Heart left ventricle (tissue), 16 donors: Measurements from ENCODE around the gene MAGI1. TPM values are rescaled to one million over a fixed set of nuclear protein-coding genes. Genes with fewer than 3 reads are reported as not detected.

ENCODE experiments used
- ATAC-seq, 4 donors: fragments of 200-7000 bp; cut with Tn5 transposase; one replicate each; pipeline ENCODE4 v1.9.1; 2020 to 2022; ENCODE audit warnings: moderate library complexity in 4 of 4, mild to moderate bottlenecking in 3 of 4, moderate number of reproducible peaks in 1 of 4
- DNase-seq, 5 donors: peaks; one replicate each; pipeline ENCODE4 v3.0.0-alpha.2; 2020
- H3K27ac ChIP-seq, 12 donors: fragments of 200-600 bp; sonication (generic) in 4 of 12; one replicate each; pipeline versions ENCODE4 v1.5.0 to v1.8.0; 2016 to 2022; ENCODE audit warnings: mild to moderate bottlenecking in 2 of 12
- H3K27me3 ChIP-seq, 9 donors: fragments of 200-600 bp; sonication (generic) in 2 of 9; one replicate each; pipeline versions ENCODE4 v1.5.1 to v1.8.0; 2016 to 2022; ENCODE audit warnings: mild to moderate bottlenecking in 3 of 9
- H3K36me3 ChIP-seq, 9 donors: fragments of 200-600 bp; sonication (generic) in 2 of 9; one replicate each; pipeline versions ENCODE4 v1.5.0 to v1.8.0; 2018 to 2022; ENCODE audit warnings: mild to moderate bottlenecking in 2 of 9
- H3K4me1 ChIP-seq, 12 donors: fragments of 200-600 bp; sonication (generic) in 4 of 12; one replicate each; pipeline versions ENCODE4 v1.5.0 to v1.8.0; 2016 to 2022; ENCODE audit warnings: mild to moderate bottlenecking in 3 of 12
- H3K4me3 ChIP-seq, 12 donors: fragments of 200-600 bp; sonication (generic) in 4 of 12; one replicate each; pipeline versions ENCODE4 v1.5.0 to v1.8.0; 2017 to 2022; ENCODE audit warnings: mild to moderate bottlenecking in 9 of 12, moderate library complexity in 4 of 12
- H3K9me3 ChIP-seq, 12 donors: fragments of 200-600 bp; sonication (generic) in 4 of 12; one replicate each; pipeline versions ENCODE4 v1.5.0 to v1.8.0; 2016 to 2022; ENCODE audit warnings: mild to moderate bottlenecking in 1 of 12
- POLR2A ChIP-seq, 2 donors: fragments of 450-650 bp; IDR thresholded peaks; one replicate each; pipeline ENCODE4 v1.6.1; 2017; ENCODE audit warnings: antibody characterized with exemption in 2 of 2, mild to moderate bottlenecking in 2 of 2, moderate library complexity in 2 of 2
- WGBS, 4 donors: extraction: QIAGEN DNeasy Blood & Tissue Kit in 2 of 4; methylation state at CpG; one replicate each; pipeline versions ENCODE4 v1.1.5 to v1.1.7; 2013 to 2018; 5-methylcytosine and 5-hydroxymethylcytosine counted together
- intact Hi-C, 10 donors: fragments of 100-400 bp; cut with DNase I; formaldehyde crosslinking; loops; one replicate each; pipeline versions ENCODE4 v1.11.1 to v1.14.2; 2022
- polyA plus RNA-seq, 2 donors: library from polyadenylated mRNA; stranded (reverse); fragments of 200-250 nt; gene quantifications; one replicate each; pipeline ENCODE4 v1.2.3, GENCODE V29; 2013
- total RNA-seq, 9 donors: library from RNA; depleted of rRNA in 2 of 9; stranded (reverse); fragments of >200 nt in 2 of 9; fragmentation: NEBNext Ultra II Directional in 3 of 9; extraction: Animal tissue kit (Norgen Biotek cat#: 25700) in 3 of 9; gene quantifications; one replicate each; pipeline versions ENCODE4 v1.1.0 to v1.2.4, GENCODE V29; 2016 to 2023
- TF ChIP-seq, protein P1 (sequence below), 12 donors: fragments of 200-600 bp; sonication (generic) in 4 of 12; IDR thresholded peaks; one replicate each; pipeline versions ENCODE4 v1.5.0 to v1.8.0; 2018 to 2022; ENCODE audit warnings: antibody characterized with exemption in 12 of 12, mild to moderate bottlenecking in 5 of 12
- donor health status: ischemic (EF 13 %, LVEDD 7.1; RV severe dilation, severe dysfunction).
- donor health status: healthy with polysubstance abuse.
- donor health status: DM: no; HTN: yes; CAD: no.
- donor health status: DM: no; HTN: no; CAD: no.
- donor health status: ischemic (EF 25% LVEDD 6.9; RV normal size, moderate dysfunction).
- donor health status: ischemic (EF 25% LVEDD 5.7; RV mildly dilated, moderate dysfunction).
- donor health status: healthy.
- donor health status: DM: yes; HTN: yes; CAD: no.
- donor health status: ischemic (EF 35%, LVEDD 5.7; RV mildly dilated, moderate dysfunction).
- donor health status: nonischemic (EF 11% LVEDD 7.7; RV severe dilation, severe dysfunction).
- donor health status: DM: yes; HTN: yes; CAD: no.
- donor health status: PGD.
- donor health status: ischemic (EF 29% LVEDD 5.4; RV normal size, mild dysfunction).
- donor health status: nonischemic (EF 23%, LVEDD 6.1; RV moderate dilation, normal function).

The MAGI1 gene
- total and polyA plus RNA-seq, 11 donors, result 18.5 to 52.1 (median 31.4) TPM

- peaks cover 0 to 28% (median 2%) of the 10 kb centered on the region in 12 donors for H3K4me1 ChIP-seq
- DNase-seq (no peak), ATAC-seq (no peak)
- no peak overlapping the region for H3K4me3 ChIP-seq
- H3K27ac ChIP-seq, result no peak overlapping the region
- TF ChIP-seq, protein P1, sequence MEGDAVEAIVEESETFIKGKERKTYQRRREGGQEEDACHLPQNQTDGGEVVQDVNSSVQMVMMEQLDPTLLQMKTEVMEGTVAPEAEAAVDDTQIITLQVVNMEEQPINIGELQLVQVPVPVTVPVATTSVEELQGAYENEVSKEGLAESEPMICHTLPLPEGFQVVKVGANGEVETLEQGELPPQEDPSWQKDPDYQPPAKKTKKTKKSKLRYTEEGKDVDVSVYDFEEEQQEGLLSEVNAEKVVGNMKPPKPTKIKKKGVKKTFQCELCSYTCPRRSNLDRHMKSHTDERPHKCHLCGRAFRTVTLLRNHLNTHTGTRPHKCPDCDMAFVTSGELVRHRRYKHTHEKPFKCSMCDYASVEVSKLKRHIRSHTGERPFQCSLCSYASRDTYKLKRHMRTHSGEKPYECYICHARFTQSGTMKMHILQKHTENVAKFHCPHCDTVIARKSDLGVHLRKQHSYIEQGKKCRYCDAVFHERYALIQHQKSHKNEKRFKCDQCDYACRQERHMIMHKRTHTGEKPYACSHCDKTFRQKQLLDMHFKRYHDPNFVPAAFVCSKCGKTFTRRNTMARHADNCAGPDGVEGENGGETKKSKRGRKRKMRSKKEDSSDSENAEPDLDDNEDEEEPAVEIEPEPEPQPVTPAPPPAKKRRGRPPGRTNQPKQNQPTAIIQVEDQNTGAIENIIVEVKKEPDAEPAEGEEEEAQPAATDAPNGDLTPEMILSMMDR (IDR thresholded peaks at IDR 0.05), result no peak
- no peak for TF ChIP-seq POLR2A (IDR thresholded peaks at IDR 0.05)
- H3K27me3 ChIP-seq, result no peaks in the 10 kb centered on the region
- intact Hi-C loops, result loop anchor here in 8 of 10 donors (2.0 to 10.0 kb wide), 8 partner anchors 60 to 1140 kb away; no protein-coding TSS in a partner anchor
- no peaks in the 10 kb centered on the region for H3K36me3 ChIP-seq
- 78 to 83% (median 80%) methylated on average over 3 of the region's 3 CpGs for WGBS, 4 donors
- H3K9me3 ChIP-seq, result no peaks in the 10 kb centered on the region
Observed at GRCh38 chr3:65675011-65675410, 363.7 kb downstream of the MAGI1 start.

DNA sequence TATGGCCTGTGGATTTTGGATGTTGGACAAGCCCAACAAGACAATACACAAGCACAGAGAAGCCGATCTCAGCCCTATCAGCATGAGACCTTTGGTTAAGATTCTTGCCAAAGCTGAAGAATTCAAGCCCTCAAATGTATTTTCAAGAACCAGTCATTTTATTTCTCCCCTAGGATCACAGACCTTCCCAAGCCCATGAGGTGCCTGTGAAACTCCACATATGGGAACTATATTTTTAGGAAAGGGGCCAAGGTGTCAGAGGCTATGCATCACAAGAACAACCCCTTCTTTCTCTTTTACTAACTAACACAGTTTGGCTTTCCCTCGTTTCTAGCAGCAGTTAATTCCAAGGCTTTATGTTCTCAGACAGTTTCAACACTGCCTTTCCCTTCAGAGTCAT is 364.5 kb downstream of the MAGI1 start:
- WGBS, 4 donors, result 59 to 69% (median 65%) methylated on average over 2 of the region's 2 CpGs
- ATAC-seq (no peak), DNase-seq (no peak)
- Histone ChIP-seq H3K27me3 (no peaks in the 10 kb centered on the region), H3K27ac (no peak overlapping the region), H3K4me3 (no peak overlapping the region), H3K4me1 (peaks cover 0 to 26% (median 2%) of the 10 kb centered on the region in 12 donors), H3K9me3 (no peaks in the 10 kb centered on the region), H3K36me3 (no peaks in the 10 kb centered on the region)
- intact Hi-C loops, result loop anchor here in 9 of 10 donors (2.0 to 10.0 kb wide), 10 partner anchors 58 to 1142 kb away; no protein-coding TSS in a partner anchor
- TF ChIP-seq POLR2A (IDR thresholded peaks at IDR 0.05), result no peak
- TF ChIP-seq, protein P1 (IDR thresholded peaks at IDR 0.05), result no peak

GRCh38 chr3:65672871-65673815 is 365.6 kb downstream of the MAGI1 start:
- peak; percentile 45 to 72 (median 59) for DNase-seq
- H3K4me3 ChIP-seq, result no peak overlapping the region
- no peaks in the 10 kb centered on the region for H3K36me3 ChIP-seq
- peaks cover 0 to 26% (median 2%) of the 10 kb centered on the region in 12 donors for H3K4me1 ChIP-seq
- H3K27me3 ChIP-seq, result no peaks in the 10 kb centered on the region
- ATAC-seq, result peak in 3 of 4 donors; percentile 26 to 65 (median 55)
- whole genome bisulfite sequencing, 4 donors, result 44 to 51% (median 48%) methylated on average over 11 of the region's 11 CpGs
- no peak overlapping the region for H3K27ac ChIP-seq
- intact Hi-C loops, result loop anchor here in 8 of 10 donors (1.0 to 10.0 kb wide), 11 partner anchors 59 to 1141 kb away; no protein-coding TSS in a partner anchor
- H3K9me3 ChIP-seq, result no peaks in the 10 kb centered on the region
- no peak for TF ChIP-seq POLR2A (IDR thresholded peaks at IDR 0.05)
- TF ChIP-seq, protein P1 (IDR thresholded peaks at IDR 0.05), result peak; percentile 65 to 91 (median 82)

DNA sequence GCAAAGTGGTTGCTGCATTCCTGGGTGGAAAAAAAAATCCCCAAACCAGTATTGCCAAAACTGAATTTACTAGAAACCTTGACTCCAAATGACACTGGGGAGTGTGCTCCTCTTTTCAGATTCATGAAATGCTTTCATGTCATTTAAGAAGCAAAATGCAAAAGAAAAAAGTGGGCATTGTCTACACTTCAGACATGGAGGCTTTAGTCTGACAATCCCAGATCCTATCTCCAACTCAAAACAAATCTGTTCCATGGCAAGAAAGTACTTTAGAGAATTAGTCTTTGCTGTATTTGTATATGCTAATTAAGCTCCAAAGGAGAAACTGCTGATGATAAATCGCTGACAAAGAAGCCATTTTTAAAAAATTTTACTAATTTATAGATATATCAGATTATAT is 366.7 kb downstream of the MAGI1 start:
- ATAC-seq (no peak), DNase-seq (no peak)
- WGBS, 4 donors, result 86 to 93% (median 89%) methylated on average over 1 of the region's 1 CpG
- intact Hi-C loops, result loop anchor here in 8 of 10 donors (2.0 to 10.0 kb wide), 10 partner anchors 60 to 1140 kb away; no protein-coding TSS in a partner anchor
- Histone ChIP-seq H3K27me3 (no peaks in the 10 kb centered on the region), H3K4me1 (peaks cover 0 to 24% (median 2%) of the 10 kb centered on the region in 12 donors), H3K4me3 (no peak overlapping the region), H3K9me3 (no peaks in the 10 kb centered on the region), H3K27ac (no peak overlapping the region), H3K36me3 (no peaks in the 10 kb centered on the region)
- TF ChIP-seq POLR2A (IDR thresholded peaks at IDR 0.05), result no peak
- TF ChIP-seq, protein P1 (IDR thresholded peaks at IDR 0.05), result no peak
